Bone marrow (tissue), 2 donors: Measurements from ENCODE around the gene TAOK1.
"Not testable (repeated sequence)": the region's sequence is repeated elsewhere in the genome, so short reads cannot be mapped to it uniquely, and the experiment has no call there.

Experiments
- DNase-seq, 2 donors: peaks; one replicate each; lab custom pipeline; 2025; lab: John Stamatoyannopoulos, UW

The TAOK1 gene

GRCh38 chr17:29389982-29390850, at the start of gene TAOK1:
TAOK1 (plus strand) TSS chr17:29390363; CDS start chr17:29451549, 61,186 bp downstream.
- DNase-seq, result peak; percentile 92 to 97

- DNase-seq, result no peak
Measured at GRCh38 chr17:29341726-29342125, 48.4 kb upstream of the TAOK1 start.

- DNase-seq, result peak in 1 of 2 donors; percentile 69
Measured at GRCh38 chr17:29342158-29342765, 47.9 kb upstream of the TAOK1 start.

GRCh38 chr17:29344201-29344856, 45.8 kb upstream of the TAOK1 start:
- DNase-seq, result no peak

- no peak for DNase-seq
Measured at GRCh38 chr17:29345066-29345465, 45.1 kb upstream of the TAOK1 start.

- not testable (repeated sequence) for DNase-seq
Measured at GRCh38 chr17:29345470-29345869, 44.7 kb upstream of the TAOK1 start.

GRCh38 chr17:29346462-29346861, 43.7 kb upstream of the TAOK1 start:
- DNase-seq, result no peak

GRCh38 chr17:29347831-29348629, 42.1 kb upstream of the TAOK1 start:
- peak in 1 of 2 donors; percentile 22 for DNase-seq

GRCh38 chr17:29349409-29349808, 40.8 kb upstream of the TAOK1 start:
- DNase-seq, result no peak

- no peak for DNase-seq
Measured at GRCh38 chr17:29352146-29352545, 38.0 kb upstream of the TAOK1 start.

- no peak for DNase-seq
Measured at GRCh38 chr17:29357232-29357631, 32.9 kb upstream of the TAOK1 start.

GRCh38 chr17:29357821-29358232, 32.3 kb upstream of the TAOK1 start:
- no peak for DNase-seq

- no peak for DNase-seq
Measured at GRCh38 chr17:29358416-29358815, 31.7 kb upstream of the TAOK1 start.

GRCh38 chr17:29359777-29360176, 30.4 kb upstream of the TAOK1 start:
- no peak for DNase-seq

- no peak for DNase-seq
Measured at GRCh38 chr17:29363716-29364115, 26.4 kb upstream of the TAOK1 start.

- no peak for DNase-seq
Measured at GRCh38 chr17:29364691-29365090, 25.5 kb upstream of the TAOK1 start.

GRCh38 chr17:29368161-29368560, 22.0 kb upstream of the TAOK1 start:
- DNase-seq, result no peak

GRCh38 chr17:29368926-29369325, 21.2 kb upstream of the TAOK1 start:
- DNase-seq, result no peak

GRCh38 chr17:29369831-29370735, 20.1 kb upstream of the TAOK1 start:
- peak; percentile 14 to 73 for DNase-seq

GRCh38 chr17:29376667-29377270, 13.4 kb upstream of the TAOK1 start:
- DNase-seq, result no peak
